HepG2 (cell line): Measurements from ENCODE around the gene APOC4. TPM values are rescaled to one million over a fixed set of nuclear protein-coding genes. Genes with fewer than 3 reads are reported as not detected.

Experiments used
- ETV6 ChIP-seq: sonication (generic); formaldehyde crosslinking; conservative IDR thresholded peaks from 2 replicates; pipeline ENCODE4 v1.4.0; 2020; ENCODE audit warnings: missing genetic modification reagents
- GABPB1 ChIP-seq: IDR thresholded peaks from 2 replicates; pipeline ENCODE4 v1.6.1; 2016; ENCODE audit warnings: mild to moderate bottlenecking, missing genetic modification reagents, moderate library complexity, missing compliant biosample characterization
- GTF2F1 ChIP-seq: fragments of 150-350 bp; IDR thresholded peaks from 2 replicates; pipeline ENCODE4 v1.6.1; 2014; ENCODE audit warnings: low read length
- HMG20A ChIP-seq: IDR thresholded peaks from 2 replicates; pipeline ENCODE4 v1.6.1; 2016; ENCODE audit warnings: borderline replicate concordance
- HOXA9 ChIP-seq: sonication (generic); formaldehyde crosslinking; IDR thresholded peaks from 2 replicates; pipeline ENCODE4 v1.8.1; 2022; ENCODE audit warnings: missing genetic modification reagents, mild to moderate bottlenecking, moderate library complexity, borderline replicate concordance
- KLF11 ChIP-seq: IDR thresholded peaks from 2 replicates; pipeline ENCODE4 v1.6.1; 2016; ENCODE audit warnings: missing compliant biosample characterization
- KLF13 ChIP-seq: sonication (generic); formaldehyde crosslinking; IDR thresholded peaks from 2 replicates; pipeline ENCODE4 v1.4.0; 2020; ENCODE audit warnings: mild to moderate bottlenecking, missing genetic modification reagents
- MTF2 ChIP-seq: sonication (generic); formaldehyde crosslinking; IDR thresholded peaks from 2 replicates; pipeline ENCODE4 v1.5.0; 2020; ENCODE audit warnings: missing genetic modification reagents, borderline replicate concordance
- NFIB ChIP-seq: sonication (generic); formaldehyde crosslinking; IDR thresholded peaks from 2 replicates; pipeline ENCODE4 v1.9.0; 2021; ENCODE audit warnings: missing genetic modification reagents, mild to moderate bottlenecking, borderline replicate concordance
- RAD51 ChIP-seq: fragments of 450-650 bp; IDR thresholded peaks from 2 replicates; pipeline ENCODE4 v1.6.1; 2016; ENCODE audit warnings: borderline replicate concordance
- SMYD3 ChIP-seq: sonication (generic); formaldehyde crosslinking; IDR thresholded peaks from 2 replicates; pipeline ENCODE4 v1.8.1; 2023; ENCODE audit warnings: mild to moderate bottlenecking, missing genetic modification reagents
- TEAD2 ChIP-seq: sonication (generic); formaldehyde crosslinking; IDR thresholded peaks from 2 replicates; pipeline ENCODE4 v1.9.0; 2021; ENCODE audit warnings: missing genetic modification reagents
- TSC22D2 ChIP-seq: sonication (generic); formaldehyde crosslinking; IDR thresholded peaks from 2 replicates; pipeline ENCODE4 v1.5.1; 2020; ENCODE audit warnings: missing genetic modification reagents, mild to moderate bottlenecking, borderline replicate concordance
- ZFP62 ChIP-seq: sonication (generic); formaldehyde crosslinking; IDR thresholded peaks from 2 replicates; pipeline ENCODE4 v1.4.0; 2020; ENCODE audit warnings: missing genetic modification reagents
- ZMYM3 ChIP-seq: sonication (generic); formaldehyde crosslinking; IDR thresholded peaks from 2 replicates; pipeline ENCODE4 v1.5.1; 2020; ENCODE audit warnings: mild to moderate bottlenecking, missing genetic modification reagents
- ZNF121 ChIP-seq: sonication (generic); formaldehyde crosslinking; IDR thresholded peaks from 2 replicates; pipeline ENCODE4 v1.5.0; 2020; ENCODE audit warnings: mild to moderate bottlenecking, missing genetic modification reagents
- ZNF225 ChIP-seq: sonication (generic); formaldehyde crosslinking; IDR thresholded peaks from 2 replicates; pipeline ENCODE4 v1.4.0; 2020; ENCODE audit warnings: mild to moderate bottlenecking, missing genetic modification reagents
- ZNF501 ChIP-seq: sonication (generic); formaldehyde crosslinking; IDR thresholded peaks from 2 replicates; pipeline ENCODE4 v1.5.1; 2020; ENCODE audit warnings: mild to moderate bottlenecking, moderate library complexity, missing genetic modification reagents
- ZNF549 ChIP-seq: sonication (generic); formaldehyde crosslinking; IDR thresholded peaks from 2 replicates; pipeline ENCODE4 v1.5.0; 2020; ENCODE audit warnings: missing genetic modification reagents
- polyA plus RNA-seq, 8 experiments: library from polyadenylated mRNA; depleted of rRNA in 3 of 8; stranded (reverse) in 7 of 8; unstranded in 1 of 8; fragments of >200 nt; fragmentation: Illumina TruSeq in 4 of 8; extraction: Trizol in 4 of 8; gene quantifications; 2 replicates each; pipeline versions ENCODE4 v1.2.1 to v1.2.3, GENCODE V29; 2011 to 2016; ENCODE audit warnings: low read depth in 4 of 8, missing spikeins in 1 of 8, mixed read lengths in 1 of 8; ENCODE audit not compliant: insufficient read depth in 1 of 8
- total RNA-seq, 5 experiments: library from RNA; depleted of rRNA; stranded (reverse); fragments of >200 nt; fragmentation: Illumina TruSeq; extraction: Trizol; gene quantifications; 2 replicates each; pipeline ENCODE4 v1.2.3, GENCODE V29; 2016; ENCODE audit warnings: low read depth in 1 of 5
- TF ChIP-seq, protein P1 (sequence below): sonication (generic); formaldehyde crosslinking; IDR thresholded peaks from 2 replicates; pipeline ENCODE4 v1.8.1; 2023; ENCODE audit warnings: missing genetic modification reagents, inconsistent platforms, borderline replicate concordance
- TF ChIP-seq, protein P2 (sequence below): sonication (generic); formaldehyde crosslinking; IDR thresholded peaks from 2 replicates; pipeline ENCODE4 v1.4.0; 2020; ENCODE audit warnings: mild to moderate bottlenecking, missing genetic modification reagents
- TF ChIP-seq, protein P3 (sequence below): sonication (generic); formaldehyde crosslinking; IDR thresholded peaks from 2 replicates; pipeline ENCODE4 v1.4.0; 2020; ENCODE audit warnings: missing genetic modification reagents, mild to moderate bottlenecking, borderline replicate concordance
- TF ChIP-seq, protein P4 (sequence below): sonication (generic); formaldehyde crosslinking; IDR thresholded peaks from 2 replicates; pipeline ENCODE4 v1.4.0; 2020; ENCODE audit warnings: mild to moderate bottlenecking, missing genetic modification reagents
- TF ChIP-seq, protein P5 (sequence below): sonication (generic); formaldehyde crosslinking; IDR thresholded peaks from 2 replicates; pipeline ENCODE4 v1.4.0; 2020; ENCODE audit warnings: missing genetic modification reagents

APOC4 gene
- total and polyA plus RNA-seq, 2 of the 13 experiments (the other 11 are each of a cell fraction or from before 2014, with no cell fraction given) = 0.46 TPM; not detected in 1

DNA sequence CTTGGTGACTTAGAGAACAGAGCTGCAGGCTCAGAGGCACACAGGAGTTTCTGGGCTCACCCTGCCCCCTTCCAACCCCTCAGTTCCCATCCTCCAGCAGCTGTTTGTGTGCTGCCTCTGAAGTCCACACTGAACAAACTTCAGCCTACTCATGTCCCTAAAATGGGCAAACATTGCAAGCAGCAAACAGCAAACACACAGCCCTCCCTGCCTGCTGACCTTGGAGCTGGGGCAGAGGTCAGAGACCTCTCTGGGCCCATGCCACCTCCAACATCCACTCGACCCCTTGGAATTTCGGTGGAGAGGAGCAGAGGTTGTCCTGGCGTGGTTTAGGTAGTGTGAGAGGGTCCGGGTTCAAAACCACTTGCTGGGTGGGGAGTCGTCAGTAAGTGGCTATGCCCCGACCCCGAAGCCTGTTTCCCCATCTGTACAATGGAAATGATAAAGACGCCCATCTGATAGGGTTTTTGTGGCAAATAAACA, 17.8 kb upstream of the APOC4 start (continued):
- TF ChIP-seq, protein P1, sequence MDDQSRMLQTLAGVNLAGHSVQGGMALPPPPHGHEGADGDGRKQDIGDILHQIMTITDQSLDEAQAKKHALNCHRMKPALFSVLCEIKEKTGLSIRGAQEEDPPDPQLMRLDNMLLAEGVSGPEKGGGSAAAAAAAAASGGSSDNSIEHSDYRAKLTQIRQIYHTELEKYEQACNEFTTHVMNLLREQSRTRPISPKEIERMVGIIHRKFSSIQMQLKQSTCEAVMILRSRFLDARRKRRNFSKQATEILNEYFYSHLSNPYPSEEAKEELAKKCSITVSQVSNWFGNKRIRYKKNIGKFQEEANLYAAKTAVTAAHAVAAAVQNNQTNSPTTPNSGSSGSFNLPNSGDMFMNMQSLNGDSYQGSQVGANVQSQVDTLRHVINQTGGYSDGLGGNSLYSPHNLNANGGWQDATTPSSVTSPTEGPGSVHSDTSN (CRISPR knock-in tag) = no peak
- TF ChIP-seq ZMYM3 (peak; percentile 91), GTF2F1 (no peak), HMG20A (CRISPR knock-in tag) (peak; percentile 93), ZNF121 (CRISPR knock-in tag) (peak; percentile 78; the same call in 1 of the 2 replicates), RAD51 (no peak), MTF2 (CRISPR knock-in tag) (no peak), KLF11 (0 out of 2 replicates have a peak, but pooled peaks have one; percentile 64), HOXA9 (CRISPR knock-in tag) (no peak), ZNF549 (CRISPR knock-in tag) (no peak), KLF13 (CRISPR knock-in tag) (no peak), ZNF501 (CRISPR knock-in tag) (no peak), GABPB1 (CRISPR knock-in tag) (peak; percentile 64), NFIB (CRISPR knock-in tag) (no peak), SMYD3 (CRISPR knock-in tag) (no peak), ETV6 (peak; percentile 58), TEAD2 (CRISPR knock-in tag) (no peak), TSC22D2 (CRISPR knock-in tag) (no peak), ZNF225 (CRISPR knock-in tag) (no peak), ZFP62 (CRISPR knock-in tag) (no peak)
- TF ChIP-seq, protein P2, sequence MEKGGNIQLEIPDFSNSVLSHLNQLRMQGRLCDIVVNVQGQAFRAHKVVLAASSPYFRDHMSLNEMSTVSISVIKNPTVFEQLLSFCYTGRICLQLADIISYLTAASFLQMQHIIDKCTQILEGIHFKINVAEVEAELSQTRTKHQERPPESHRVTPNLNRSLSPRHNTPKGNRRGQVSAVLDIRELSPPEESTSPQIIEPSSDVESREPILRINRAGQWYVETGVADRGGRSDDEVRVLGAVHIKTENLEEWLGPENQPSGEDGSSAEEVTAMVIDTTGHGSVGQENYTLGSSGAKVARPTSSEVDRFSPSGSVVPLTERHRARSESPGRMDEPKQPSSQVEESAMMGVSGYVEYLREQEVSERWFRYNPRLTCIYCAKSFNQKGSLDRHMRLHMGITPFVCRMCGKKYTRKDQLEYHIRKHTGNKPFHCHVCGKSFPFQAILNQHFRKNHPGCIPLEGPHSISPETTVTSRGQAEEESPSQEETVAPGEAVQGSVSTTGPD (CRISPR knock-in tag) = peak; percentile 92
- TF ChIP-seq, protein P3, sequence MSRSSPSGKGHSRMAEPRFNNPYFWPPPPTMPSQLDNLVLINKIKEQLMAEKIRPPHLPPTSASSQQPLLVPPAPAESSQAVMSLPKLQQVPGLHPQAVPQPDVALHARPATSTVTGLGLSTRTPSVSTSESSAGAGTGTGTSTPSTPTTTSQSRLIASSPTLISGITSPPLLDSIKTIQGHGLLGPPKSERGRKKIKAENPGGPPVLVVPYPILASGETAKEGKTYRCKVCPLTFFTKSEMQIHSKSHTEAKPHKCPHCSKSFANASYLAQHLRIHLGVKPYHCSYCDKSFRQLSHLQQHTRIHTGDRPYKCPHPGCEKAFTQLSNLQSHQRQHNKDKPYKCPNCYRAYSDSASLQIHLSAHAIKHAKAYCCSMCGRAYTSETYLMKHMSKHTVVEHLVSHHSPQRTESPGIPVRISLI = peak; percentile 76; the same call in 1 of the 2 replicates
- TF ChIP-seq, protein P4, sequence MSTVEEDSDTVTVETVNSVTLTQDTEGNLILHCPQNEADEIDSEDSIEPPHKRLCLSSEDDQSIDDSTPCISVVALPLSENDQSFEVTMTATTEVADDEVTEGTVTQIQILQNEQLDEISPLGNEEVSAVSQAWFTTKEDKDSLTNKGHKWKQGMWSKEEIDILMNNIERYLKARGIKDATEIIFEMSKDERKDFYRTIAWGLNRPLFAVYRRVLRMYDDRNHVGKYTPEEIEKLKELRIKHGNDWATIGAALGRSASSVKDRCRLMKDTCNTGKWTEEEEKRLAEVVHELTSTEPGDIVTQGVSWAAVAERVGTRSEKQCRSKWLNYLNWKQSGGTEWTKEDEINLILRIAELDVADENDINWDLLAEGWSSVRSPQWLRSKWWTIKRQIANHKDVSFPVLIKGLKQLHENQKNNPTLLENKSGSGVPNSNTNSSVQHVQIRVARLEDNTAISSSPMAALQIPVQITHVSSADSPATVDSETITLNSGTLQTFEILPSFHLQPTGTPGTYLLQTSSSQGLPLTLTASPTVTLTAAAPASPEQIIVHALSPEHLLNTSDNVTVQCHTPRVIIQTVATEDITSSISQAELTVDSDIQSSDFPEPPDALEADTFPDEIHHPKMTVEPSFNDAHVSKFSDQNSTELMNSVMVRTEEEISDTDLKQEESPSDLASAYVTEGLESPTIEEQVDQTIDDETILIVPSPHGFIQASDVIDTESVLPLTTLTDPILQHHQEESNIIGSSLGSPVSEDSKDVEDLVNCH (CRISPR knock-in tag) = no peak
- TF ChIP-seq, protein P5, sequence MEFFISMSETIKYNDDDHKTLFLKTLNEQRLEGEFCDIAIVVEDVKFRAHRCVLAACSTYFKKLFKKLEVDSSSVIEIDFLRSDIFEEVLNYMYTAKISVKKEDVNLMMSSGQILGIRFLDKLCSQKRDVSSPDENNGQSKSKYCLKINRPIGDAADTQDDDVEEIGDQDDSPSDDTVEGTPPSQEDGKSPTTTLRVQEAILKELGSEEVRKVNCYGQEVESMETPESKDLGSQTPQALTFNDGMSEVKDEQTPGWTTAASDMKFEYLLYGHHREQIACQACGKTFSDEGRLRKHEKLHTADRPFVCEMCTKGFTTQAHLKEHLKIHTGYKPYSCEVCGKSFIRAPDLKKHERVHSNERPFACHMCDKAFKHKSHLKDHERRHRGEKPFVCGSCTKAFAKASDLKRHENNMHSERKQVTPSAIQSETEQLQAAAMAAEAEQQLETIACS (CRISPR knock-in tag) = no peak
